GM23338 (cell line): ENCODE measurements around the gene ARHGAP12.
"Not testable (repeated sequence)": the region's sequence is repeated elsewhere in the genome, so short reads cannot be mapped to it uniquely, and the experiment has no call there.

Experiments
- CREB1 ChIP-seq: fragments of 250-450 bp; sonication (Bioruptor Pico); IDR thresholded peaks from 2 replicates; pipeline ENCODE4 v1.5.0; 2020; ENCODE audit warnings: low read depth, mild to moderate bottlenecking, moderate library complexity
- EZH2 ChIP-seq: fragments of 200-600 bp; sonication (generic); IDR thresholded peaks from one replicate; pipeline ENCODE4 v1.8.0; 2017; ENCODE audit warnings: antibody characterized with exemption, mild to moderate bottlenecking, low read depth; ENCODE audit not compliant: unreplicated experiment
- TF ChIP-seq, protein P1 (sequence below), 2 experiments: fragments of 200-600 bp in 1 of 2; sonication (generic) in 1 of 2; conservative IDR thresholded peaks; 2 replicates each; pipeline versions ENCODE4 v1.5.1 to v1.6.1; 2016 to 2017; ENCODE audit warnings: antibody characterized with exemption in 2 of 2, low read depth in 2 of 2, mild to moderate bottlenecking in 2 of 2, moderate library complexity in 1 of 2

DNA sequence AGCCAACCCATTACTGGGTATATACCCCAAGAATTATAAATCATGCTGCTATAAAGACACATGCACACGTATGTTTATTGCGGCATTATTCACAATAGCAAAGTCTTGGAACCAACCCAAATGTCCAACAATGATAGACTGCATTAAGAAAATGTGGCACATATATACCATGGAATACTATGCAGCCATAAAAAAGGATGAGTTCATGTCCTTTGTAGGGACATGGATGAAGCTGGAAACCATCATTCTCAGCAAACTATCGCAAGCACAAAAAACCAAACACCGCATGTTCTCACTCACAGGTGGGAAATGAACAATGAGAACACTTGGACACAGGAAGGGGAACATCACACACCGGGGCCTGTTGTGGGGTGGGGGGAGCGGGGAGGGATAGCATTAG lies 32.9 kb downstream of the ARHGAP12 start:
- TF ChIP-seq, protein P1, sequence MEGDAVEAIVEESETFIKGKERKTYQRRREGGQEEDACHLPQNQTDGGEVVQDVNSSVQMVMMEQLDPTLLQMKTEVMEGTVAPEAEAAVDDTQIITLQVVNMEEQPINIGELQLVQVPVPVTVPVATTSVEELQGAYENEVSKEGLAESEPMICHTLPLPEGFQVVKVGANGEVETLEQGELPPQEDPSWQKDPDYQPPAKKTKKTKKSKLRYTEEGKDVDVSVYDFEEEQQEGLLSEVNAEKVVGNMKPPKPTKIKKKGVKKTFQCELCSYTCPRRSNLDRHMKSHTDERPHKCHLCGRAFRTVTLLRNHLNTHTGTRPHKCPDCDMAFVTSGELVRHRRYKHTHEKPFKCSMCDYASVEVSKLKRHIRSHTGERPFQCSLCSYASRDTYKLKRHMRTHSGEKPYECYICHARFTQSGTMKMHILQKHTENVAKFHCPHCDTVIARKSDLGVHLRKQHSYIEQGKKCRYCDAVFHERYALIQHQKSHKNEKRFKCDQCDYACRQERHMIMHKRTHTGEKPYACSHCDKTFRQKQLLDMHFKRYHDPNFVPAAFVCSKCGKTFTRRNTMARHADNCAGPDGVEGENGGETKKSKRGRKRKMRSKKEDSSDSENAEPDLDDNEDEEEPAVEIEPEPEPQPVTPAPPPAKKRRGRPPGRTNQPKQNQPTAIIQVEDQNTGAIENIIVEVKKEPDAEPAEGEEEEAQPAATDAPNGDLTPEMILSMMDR (conservative IDR thresholded peaks at IDR 0.05; ENCODE audit: low read depth in 2 of 2), result not testable (repeated sequence)
- not testable (repeated sequence) for TF ChIP-seq EZH2; CREB1 (CRISPR knock-in tag)
